ENCODE results near the gene SULT1C3.

Gene SULT1C3

DNA sequence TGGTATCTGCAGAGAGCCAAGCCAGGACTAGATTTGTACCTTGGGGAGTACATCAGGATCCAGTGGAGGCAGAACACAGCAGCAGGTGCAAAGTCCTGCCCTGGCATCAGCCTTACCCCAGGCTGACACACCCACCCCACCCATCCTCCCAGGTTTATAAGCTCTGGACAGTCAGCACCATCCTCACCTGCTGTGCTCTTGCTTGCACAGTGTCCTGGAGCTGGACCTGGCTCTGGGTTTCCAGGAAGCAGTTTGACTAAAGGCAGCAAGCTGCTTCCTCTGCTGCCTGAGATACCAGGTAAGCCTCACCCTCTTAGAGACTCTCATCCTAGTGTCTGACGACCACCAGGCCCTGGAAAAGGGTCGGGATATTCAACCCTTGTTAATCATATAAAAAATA lies at the start of gene SULT1C3:
Gene SULT1C3, plus strand, starts transcription at position 183 of the 400 bp plus-strand sequence. CDS start 7,227 bp downstream, outside the sequence.
- DNase-seq, result no peak

DNA sequence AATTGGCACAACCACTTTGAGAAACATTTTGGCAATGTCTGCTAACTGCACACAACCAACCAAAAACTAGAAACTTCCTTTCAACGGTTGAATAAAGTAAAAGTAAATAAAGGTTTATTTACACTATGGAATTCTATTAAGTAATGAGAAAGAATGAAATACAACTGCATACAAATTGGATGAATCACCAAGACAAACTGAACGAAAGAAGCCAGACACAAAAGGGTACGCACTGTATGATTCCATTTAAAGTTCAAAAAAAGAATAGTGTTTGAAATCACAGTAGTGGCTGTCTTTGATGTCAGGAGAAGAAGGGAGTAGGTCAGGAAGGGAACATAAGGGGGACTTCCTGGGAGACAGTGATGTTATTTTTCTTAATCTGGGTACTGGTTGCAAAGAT lies 46.5 kb upstream of the SULT1C3 start:
- DNase-seq, result peak; percentile 49

DNA sequence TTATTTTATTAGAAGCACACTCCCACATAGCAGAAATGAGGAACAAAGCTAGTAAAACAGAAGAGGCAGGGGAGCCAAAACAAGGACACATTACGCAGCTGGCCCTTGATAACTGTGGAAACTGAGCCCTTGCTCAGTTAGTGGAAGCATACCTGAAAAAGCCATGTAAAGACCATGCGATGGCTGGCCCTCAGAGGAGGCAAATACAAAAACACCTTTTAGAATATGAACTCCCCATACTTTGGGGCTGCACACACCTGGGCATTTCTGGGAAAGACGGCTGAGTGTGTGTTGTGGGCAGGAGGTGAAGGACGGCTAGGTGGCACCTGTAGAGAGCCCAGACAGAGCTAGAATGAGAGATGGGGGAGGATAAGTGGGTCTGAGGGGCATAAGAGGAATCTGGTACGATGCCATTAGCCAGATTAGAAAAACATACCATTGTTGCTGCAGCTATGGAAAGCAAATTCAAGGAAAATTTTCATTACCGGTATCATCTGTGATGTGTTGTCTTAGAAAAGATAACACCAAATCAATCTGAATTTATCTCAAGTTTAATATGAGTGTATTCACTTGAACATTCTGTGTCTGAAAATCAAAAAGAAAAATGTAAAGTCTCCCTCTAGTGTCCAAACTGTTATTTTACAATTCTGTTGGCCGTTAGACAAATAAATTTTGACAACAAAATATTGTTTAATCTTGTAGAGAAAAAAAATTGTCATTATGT lies 45.2 kb upstream of the SULT1C3 start:
- peak; percentile 47 for DNase-seq

DNA sequence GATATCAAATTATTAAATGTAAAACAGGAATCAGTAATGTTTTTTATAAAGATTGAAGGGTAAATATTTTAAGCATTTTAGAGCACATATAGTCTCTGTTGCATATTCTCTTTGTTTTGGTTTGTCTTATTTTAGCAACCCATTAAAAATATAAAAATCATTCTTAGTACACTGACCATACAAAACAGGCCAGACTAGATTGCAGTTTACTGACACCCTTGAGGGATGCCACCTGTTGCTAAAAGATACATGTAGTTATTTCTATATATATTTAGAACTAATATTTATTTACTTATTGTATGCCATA lies 44.7 kb upstream of the SULT1C3 start:
- no peak for DNase-seq

DNA sequence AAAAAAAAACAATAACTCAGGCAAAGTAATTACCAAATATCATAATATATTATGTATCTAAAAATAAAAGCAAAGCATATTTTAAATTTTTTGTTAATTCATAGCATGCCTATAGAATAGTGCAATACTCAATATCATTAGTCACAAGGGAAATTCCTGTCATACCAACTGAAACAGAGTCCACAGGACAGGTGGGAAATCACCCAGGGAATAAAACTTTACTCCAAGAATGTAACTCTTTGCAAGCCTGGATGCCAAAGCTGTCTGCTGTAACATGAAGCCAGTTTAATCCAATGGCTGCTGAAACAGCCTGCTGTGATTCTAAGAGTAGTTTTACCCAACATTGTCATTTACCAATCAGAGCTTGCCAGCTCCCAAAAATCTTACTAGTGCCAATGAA lies 40.0 kb upstream of the SULT1C3 start:
- peak; percentile 27 for DNase-seq

DNA sequence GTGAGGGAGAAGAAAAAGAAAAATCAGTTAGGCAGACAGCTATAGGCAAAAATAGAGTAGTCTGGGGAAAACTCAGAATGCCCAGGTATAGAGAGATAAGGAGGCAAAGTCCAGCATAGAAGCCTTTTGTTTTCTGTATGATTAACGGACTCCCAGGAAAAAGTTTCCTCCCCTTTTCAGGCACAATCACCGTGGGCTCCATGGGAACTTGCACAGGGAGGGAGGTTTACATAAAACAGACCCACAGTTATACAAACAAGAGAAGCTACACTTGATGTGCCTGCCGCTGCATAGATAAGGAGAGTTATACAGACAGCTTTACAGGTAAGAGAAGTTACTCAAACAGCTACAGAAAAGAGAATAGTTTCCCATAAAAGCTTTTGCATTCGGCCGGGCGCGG lies 39.2 kb upstream of the SULT1C3 start:
- no peak for DNase-seq

DNA sequence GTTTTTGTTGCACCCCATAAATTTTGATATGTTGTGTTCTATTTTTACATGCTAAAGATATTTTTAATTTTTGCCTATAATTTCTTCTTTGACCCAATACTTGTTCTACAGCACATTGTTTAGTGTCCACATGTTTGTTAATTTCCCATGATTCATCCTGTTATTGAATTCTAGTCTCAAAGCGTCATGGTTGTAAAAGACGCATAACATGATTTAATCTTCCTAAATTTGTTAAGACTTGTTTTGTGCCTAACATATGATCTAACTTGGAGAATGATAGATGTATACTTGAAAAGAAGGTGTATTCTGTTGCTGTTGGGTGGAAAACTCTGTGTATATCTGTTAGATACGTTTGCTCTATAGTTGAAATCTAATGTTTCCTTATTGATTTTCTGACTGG lies 27.1 kb upstream of the SULT1C3 start:
- DNase-seq, result no peak

DNA sequence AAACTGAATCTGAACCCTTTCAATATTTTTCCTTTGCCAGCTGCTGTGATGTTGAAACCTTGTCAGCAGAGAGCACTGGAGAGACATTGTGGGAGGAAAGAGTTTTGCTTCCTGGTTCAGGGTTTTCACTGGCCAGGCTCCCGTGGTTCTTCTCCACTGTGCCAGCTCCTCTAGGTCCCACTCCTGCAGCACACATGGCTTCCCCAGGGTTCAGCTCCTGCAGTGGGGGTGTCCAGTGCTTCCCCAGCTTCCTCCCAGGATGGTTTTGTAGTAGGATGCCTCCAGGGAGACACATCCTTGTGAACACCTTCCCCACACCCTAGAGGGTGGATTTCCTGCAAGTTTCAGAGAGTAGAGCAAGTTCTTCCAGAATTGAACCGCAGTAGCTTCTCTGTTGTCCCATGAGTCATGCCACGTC lies 24.0 kb upstream of the SULT1C3 start:
- DNase-seq, result peak; percentile 88

DNA sequence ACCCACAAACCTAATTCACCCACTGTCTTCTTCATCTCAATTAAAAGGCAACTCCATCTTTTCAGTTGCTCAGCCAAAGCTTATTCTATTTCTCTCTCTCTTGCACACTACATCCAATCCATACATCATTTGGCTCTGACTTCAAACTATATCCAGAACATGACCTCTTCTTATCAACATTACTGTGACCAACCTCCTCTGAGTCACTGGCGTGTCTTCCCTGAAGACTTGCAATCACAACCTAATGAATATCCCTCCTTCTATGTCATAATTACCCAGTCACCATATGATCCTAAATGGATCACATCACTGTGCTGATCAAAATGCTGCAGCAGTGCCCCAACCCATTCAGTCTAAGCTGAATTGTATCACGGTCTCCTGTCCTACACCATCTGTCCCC lies 22.6 kb upstream of the SULT1C3 start:
- DNase-seq, result no peak

DNA sequence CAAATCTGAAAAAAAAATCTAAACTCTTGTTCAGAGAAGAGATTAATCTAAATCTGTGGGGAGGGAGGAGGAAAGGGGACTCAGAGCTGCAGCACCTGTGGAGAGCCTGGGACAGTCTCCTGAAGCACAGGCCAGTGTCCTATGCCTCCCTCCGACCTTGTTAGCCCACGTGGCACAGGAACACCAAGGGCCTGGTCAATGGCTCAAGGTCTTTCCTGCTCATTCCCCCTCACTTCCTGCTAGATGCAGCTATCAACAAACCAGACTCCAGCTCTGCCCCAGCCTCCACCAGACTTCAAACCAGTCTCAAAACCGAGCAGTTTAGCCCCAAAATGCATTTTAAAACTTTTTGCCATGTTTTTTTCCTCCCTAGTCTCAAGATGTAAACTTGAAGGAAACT lies 20.1 kb upstream of the SULT1C3 start:
- DNase-seq, result no peak

DNA sequence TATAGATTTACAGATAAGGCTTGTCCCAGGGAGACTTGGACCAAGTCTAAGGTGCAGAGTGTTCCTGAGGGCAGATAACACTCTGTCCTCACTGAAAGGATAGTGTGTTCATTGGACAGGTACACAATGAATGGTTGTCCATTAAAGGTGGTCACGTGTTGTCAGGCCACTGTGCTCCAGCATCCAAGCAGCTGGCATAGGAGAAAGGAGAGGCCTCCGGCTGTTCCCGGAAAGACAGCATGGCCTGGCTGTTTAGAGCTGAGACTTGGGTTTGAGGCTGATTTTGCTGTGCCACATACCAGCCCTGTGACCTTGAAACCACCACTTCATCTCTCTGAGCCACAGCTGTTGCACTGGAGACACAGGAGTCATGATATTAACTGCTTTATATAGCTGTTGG lies 19.6 kb upstream of the SULT1C3 start:
- no peak for DNase-seq

DNA sequence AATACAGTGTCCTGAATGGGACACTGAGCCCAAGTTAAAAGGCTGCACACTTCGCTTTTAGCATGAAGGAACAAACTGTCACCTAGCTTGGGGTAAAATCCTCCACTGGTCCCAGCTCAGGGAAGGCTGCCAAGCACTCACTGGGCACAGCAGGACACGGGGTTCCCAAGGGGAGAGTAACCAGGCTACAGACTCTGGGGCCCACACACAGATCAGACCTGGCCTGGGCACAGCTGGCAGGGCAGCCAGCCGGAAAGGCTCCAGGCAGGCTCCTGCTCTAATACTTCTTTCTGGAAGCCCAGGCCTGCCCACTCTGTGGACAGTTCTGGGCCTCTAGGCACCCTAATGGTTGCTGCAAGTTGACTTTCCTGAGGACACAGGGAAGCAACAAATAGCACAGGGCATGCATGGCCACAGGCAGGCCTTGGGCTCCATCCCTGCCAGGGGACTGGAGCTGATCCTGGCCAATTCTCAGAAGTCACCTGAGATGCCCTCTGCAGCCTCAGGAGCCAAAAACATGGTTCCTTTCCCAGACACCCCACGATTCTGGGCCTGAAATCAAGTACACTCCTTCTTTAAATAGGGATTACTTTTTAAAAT lies 18.7 kb upstream of the SULT1C3 start:
- no peak for DNase-seq

DNA sequence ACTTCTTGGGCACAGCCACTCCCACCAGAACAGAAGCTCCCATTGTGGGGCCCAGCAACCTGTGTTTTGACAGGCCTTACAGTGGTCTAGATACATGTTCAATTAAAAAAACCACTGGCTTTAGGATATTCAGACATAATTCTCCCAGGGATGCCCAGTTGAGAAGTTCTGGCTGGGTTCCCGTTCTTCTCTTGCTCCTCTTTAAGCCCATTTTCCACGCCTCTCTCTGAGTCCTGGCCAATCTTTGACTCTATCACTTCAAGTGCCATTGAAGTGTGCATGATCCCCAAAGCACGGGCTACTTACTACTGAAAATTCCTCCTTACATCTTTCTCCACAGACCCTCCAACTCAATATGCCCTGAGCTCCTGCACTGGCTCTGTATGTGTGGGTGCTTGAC lies 17.5 kb upstream of the SULT1C3 start:
- no peak for DNase-seq

DNA sequence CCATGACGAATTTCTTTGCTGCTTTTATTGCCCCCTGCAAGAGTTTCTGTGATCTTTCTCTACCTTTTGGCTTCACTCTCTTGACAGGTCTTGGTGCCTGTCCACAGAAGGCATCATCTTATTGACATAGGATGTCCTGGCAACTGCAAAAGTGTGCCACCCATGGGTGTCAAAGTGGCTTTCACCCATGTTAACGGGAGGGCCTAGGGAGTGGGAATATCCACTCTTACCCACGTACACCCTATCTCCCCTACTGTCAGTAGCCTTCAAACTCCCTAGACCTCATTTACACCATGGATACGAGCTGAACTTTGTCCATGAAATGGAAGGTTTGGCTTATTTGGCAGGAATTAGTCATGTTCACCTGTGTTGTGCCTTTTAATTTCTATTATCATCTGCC lies 16.2 kb upstream of the SULT1C3 start:
- DNase-seq, result no peak

DNA sequence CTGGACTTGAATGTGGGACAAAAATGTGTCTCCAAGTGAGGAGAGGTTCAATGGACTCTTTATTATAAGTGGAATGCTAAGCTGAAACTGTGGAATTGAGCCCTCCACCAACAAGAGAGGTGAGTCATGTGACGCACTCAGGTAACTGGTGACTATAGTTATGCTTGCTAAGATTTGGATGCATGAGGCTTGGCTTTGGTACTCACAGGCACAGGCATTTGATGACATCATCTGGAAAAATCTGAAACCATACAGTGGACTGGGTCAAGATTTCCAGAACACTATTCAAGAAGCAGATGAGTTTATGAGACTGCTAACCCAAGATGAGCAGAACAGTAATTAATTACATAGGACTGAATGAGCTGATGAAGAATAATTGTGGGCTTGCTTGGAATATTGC lies 15.7 kb upstream of the SULT1C3 start:
- no peak for DNase-seq

DNA sequence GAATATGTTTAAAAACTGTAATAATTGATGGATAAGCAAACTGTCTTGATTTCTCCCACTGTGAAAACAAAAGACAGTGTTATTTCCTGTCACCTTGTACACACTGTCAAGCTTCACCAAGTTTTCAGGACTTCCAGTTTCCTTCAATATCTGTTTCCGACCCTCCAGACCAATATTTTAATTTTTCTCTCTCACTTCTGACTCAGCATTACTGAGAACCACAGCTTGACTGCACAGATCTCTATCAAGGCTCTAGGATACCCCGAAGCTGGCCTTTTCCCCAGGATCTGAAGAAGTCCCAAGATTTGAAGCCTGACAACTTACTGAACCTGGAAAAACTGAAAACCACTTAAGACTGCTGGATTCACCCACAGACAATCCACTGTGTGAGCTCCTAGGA lies 13.2 kb upstream of the SULT1C3 start:
- no peak for DNase-seq

DNA sequence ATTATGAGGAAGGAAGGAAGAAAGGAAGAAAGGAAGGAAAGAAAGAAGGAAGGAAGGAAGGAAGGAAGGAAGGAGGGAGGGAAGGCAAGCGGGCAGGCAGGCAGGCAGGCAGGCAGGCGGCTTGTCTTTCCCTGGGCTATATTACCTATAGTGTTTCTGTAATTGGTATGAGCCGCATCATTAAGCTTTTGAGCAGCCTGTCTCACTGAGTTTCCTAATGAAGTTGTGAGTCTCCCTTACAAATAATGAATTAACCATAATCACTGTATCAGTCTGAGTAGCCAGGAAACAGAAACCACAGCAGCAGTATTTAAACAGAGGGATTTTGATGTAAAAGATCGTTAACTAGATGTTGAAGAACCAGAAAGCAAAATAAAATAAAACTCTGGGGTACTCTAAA lies 11.8 kb upstream of the SULT1C3 start:
- DNase-seq, result no peak

DNA sequence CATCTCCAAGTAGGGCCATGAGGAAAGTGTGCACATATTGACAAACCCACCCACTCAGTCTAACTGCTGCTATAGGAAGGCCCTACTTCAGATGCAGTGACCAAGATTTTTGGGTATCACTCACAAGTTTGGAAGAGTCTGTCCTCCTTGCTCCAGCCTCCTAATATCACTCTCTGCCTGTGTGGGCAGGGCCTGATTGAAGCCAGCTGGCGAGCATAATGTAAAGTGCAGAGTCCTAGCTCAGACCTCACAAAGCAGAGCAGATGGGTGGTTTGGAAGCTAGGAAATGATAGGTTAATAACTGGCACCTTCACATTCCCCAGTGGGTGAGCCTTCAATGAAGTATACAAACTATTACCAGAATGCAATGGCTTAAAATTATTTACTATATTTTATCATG lies 11.2 kb upstream of the SULT1C3 start:
- no peak for DNase-seq

DNA sequence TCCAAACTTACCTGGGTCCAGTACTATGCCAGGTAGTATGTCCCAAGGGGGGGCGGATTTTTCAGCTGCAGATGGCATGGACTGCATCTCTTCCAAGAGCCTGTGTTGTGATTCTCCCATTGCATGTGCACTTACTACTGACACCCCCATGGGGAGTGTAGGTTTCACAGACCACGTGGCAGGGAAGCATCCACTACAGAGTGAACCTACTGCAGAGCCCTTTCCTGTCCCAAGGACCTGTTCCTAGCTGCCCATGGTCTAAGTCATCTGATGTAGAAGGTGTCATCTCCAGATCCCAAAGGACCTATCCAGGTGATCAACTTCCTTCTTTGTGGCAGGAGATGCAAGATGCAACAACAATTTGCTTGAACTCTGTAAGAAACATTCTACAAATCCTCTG lies 9.9 kb upstream of the SULT1C3 start:
- DNase-seq, result no peak

DNA sequence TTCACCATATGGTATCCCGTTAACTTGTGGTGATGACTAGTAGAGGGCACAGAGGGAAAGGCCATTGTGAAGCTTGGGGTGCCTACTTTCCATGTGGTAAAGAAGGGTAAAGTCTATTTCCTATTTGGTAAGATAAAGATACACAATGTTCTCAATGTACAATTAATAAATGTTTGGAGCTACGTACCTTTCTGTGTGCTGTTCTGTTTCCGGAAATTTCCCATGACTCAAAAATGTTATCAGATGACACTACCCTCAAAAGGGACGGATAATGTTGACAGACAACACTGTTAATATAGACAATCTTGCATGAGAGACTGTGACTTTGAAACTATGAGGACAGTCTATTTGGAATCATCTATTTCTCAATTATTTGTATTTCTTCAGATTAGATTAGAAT lies 4.2 kb upstream of the SULT1C3 start:
- no peak for DNase-seq

DNA sequence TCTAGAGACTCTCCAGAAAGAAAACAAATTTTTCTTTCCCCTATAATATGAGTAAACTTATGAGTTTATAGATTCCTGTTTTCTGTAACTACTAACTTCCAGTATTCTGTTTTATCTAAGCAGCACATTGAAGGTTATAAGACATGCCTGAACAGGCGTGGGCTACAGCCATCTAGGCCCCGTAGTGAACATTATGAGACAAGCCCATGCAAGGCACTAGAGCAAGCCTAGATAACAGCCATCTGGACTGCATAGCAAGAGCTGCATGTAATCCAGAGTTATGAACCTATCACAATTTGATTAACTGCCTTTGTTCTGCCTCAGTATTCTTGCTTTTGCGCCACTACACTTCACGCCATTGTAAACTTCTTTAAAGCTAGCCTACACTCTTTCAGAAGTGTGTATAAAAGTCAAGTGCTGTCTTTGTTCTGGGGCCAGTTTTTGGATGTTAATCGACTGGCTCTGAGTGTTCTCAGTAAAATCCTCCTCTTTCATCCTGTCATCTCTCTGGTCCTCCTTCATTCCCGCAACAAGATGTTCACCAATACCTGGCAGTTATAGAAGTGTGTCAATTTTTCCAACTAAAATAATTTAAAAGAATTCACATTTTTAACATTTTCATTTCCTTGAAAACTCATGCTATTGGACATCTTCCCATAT lies 3.0 kb upstream of the SULT1C3 start:
- DNase-seq, result no peak

DNA sequence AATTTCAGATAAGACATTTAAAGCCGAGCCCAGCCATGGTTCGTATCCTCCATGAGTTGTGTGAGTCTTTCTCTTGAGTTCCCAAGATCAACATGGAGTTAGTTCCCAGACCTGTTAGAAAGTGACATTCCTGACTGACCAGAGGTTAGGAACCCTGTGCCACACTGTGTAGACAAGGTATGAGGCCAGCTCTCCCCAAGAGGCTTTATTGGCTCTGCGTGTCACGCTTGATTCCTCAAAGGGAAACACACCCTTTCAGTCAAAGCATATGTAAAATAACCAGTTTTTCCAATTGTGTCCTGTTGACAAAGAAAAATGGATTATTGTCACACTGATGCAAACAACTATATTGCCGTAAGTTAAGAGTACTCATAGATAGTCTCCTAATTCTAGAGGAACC lies 1.2 kb downstream of the SULT1C3 start:
- no peak for DNase-seq

DNA sequence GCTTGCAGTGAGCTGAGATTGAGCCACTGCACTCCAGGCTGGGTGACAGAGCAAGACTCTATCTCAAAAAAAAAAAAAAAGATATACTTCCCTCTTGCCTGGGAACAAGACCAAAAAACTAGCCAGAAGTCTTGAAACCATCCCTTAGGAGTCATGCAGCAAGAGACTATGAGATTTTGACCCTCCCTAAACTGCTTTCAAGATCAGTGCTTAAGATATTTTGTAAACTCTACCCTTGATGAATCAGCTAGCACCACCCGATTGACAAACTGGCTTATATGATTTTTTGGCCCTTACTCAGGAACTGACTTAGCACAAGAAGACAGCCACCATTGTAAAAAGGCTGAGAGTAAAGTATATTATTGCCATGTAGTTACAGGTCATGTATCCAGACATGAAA lies 3.8 kb downstream of the SULT1C3 start:
- no peak for DNase-seq

DNA sequence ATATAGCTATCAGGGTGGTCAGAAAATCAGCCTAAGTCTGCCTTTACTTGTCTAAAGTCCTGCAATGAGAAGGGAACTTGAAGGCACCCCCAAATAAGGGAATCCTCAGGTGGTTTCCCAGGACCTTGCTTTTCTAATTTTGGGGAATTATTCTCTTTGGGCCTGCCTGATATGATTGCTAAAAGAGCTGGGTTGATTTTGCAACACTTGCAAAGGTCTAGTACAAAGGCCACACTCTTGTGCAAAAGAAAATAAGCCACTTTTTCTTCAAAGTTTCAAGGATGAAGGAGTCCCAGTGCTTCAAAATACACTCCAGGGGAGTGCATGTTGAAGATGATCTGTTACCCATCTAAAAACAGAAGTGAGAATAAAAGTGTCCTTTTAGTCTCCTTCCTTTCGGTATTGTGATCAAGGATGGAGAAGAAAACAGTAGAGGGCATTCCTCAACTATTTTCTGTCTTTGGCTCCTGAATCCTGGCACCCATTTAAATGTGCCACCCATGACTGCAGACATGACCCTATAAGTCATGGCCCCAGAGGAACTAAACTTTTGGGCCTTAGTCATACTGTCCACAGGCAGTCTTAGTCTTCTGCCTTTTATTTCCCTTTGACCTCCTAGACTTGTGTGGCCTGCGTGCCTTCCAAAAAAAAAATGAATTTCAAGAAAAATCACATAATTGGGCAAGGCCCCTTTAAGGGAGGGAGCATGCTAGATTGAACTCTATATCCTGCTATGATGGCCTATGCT lies 5.1 kb downstream of the SULT1C3 start:
- no peak for DNase-seq
